NT2/D1 (cell line): Measurements from ENCODE around the gene PGLYRP3.

ENCODE experiments used
- DNase-seq: peaks from one replicate; pipeline ENCODE4 v3.0.0-alpha.2; 2011; ENCODE audit warnings: low read depth, low spot score
- H3K27me3 ChIP-seq: 2 replicates; pipeline ENCODE4 v1.6.0; 2011; ENCODE audit warnings: mild to moderate bottlenecking; ENCODE audit not compliant: insufficient read length, insufficient read depth
- H3K36me3 ChIP-seq: 2 replicates; pipeline ENCODE4 v1.6.1; 2011; ENCODE audit warnings: mild to moderate bottlenecking, low read length, mixed read lengths; ENCODE audit not compliant: insufficient read depth, insufficient read length
- H3K4me1 ChIP-seq: 2 replicates; pipeline ENCODE4 v1.5.1; 2011; ENCODE audit not compliant: insufficient read depth, insufficient read length
- H3K4me3 ChIP-seq: 2 replicates; pipeline ENCODE4 v1.5.1; 2011; ENCODE audit warnings: low read depth; ENCODE audit not compliant: insufficient read length
- H3K9ac ChIP-seq: 2 replicates; pipeline ENCODE4 v1.6.0; 2011; ENCODE audit warnings: low read depth; ENCODE audit not compliant: insufficient read length
- H3K9me3 ChIP-seq: 2 replicates; pipeline ENCODE4 v1.5.1; 2011; ENCODE audit warnings: mild to moderate bottlenecking, low read length; ENCODE audit not compliant: insufficient read depth
- SUZ12 ChIP-seq: IDR thresholded peaks from 2 replicates; pipeline ENCODE4 v1.6.1; 2011; ENCODE audit not compliant: insufficient read length, insufficient read depth; ENCODE audit errors: extremely low read depth
- YY1 ChIP-seq: IDR thresholded peaks from 2 replicates; pipeline ENCODE4 v1.6.1; 2011; ENCODE audit not compliant: insufficient read length, insufficient read depth
- ZNF274 ChIP-seq: IDR thresholded peaks from 2 replicates; pipeline ENCODE4 v1.6.1; 2011; ENCODE audit warnings: mild to moderate bottlenecking, low read depth, low read length

The PGLYRP3 gene

DNA sequence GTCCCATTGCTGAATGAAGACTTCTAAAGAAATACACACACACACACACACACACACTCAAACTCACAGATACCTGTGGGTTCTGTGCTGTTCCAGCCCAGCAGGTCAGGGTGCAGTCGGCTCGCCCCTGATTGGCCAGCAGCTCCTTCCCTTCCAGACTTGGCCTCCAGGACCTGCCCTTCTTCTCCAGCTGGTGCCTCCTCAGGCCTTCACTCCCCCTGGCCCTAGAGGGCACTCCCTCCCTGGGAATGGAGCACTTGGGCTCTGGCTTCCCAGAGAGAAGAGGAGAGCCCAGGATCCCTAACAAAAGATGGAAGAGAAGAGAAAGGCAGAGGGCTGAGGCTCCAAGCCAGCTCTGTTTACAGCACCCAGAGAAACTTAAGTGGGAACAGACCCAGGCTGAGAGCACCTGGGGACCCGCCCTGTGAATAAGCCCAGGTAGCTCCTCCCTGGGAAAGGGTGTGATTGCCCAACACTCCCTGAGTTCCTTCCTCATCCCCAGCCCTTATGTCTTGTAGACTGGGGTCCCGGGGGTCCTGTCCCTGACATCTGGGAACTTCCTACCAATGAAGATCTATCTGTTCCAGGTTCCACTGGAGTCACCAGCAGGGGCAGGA is at the start of gene PGLYRP3:
Gene PGLYRP3 (minus strand): TSS at position 383 of the 617 bp plus-strand sequence. CDS start 2,287 bp downstream, outside the sequence.
- DNase-seq: peak; percentile 35

DNA sequence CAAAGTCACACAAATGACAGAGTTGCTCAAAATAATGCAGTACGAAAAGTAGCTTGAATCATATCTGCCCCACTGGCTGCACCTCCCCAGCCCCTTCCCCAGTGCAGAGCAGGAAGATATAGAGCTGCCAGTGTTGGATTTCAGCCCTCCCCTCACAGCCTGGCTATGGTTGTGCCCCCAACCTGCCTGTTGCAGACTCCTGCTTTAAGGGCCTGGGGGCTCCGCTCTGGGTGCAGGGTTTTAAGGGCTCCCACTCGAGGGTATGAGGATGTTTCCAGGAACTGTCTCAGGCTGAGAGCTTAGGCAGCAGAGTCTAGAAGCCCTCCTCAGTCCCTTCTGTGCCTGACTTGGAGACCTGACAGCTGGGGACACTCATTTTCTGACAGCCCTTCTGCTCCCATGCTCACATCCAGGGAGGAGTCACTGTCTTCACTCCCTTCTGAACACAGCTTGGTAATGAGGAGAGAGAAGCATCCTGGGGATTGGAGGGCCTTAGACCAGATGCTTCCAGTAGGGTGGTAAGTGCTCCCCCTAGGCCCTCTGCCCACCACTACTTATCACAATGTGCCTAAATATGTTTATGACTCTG is 49.5 kb upstream of the PGLYRP3 start:
- Histone ChIP-seq H3K27me3 (no peaks in the 10 kb centered on the region), H3K4me1 (no peaks in the 10 kb centered on the region), H3K9ac (no peak overlapping the region), H3K9me3 (no peaks in the 10 kb centered on the region), H3K4me3 (no peak overlapping the region), H3K36me3 (no peaks in the 10 kb centered on the region)
- DNase-seq: no peak
- TF ChIP-seq SUZ12 (no peak), YY1 (no peak)

More for the DNA sequence above, at the start of gene PGLYRP3:
- no peaks in the 10 kb centered on the region for H3K27me3 ChIP-seq
- TF ChIP-seq ZNF274 (no peak), SUZ12 (no peak), YY1 (no peak)
- no peaks in the 10 kb centered on the region for H3K9me3 ChIP-seq
- H3K4me3 ChIP-seq: no peak within 1 kb of the TSS
- H3K4me1 ChIP-seq: no peaks in the 10 kb centered on the region
- H3K9ac ChIP-seq: no peak within 1 kb of the TSS
- H3K36me3 ChIP-seq: no peaks in the 10 kb centered on the region

DNA sequence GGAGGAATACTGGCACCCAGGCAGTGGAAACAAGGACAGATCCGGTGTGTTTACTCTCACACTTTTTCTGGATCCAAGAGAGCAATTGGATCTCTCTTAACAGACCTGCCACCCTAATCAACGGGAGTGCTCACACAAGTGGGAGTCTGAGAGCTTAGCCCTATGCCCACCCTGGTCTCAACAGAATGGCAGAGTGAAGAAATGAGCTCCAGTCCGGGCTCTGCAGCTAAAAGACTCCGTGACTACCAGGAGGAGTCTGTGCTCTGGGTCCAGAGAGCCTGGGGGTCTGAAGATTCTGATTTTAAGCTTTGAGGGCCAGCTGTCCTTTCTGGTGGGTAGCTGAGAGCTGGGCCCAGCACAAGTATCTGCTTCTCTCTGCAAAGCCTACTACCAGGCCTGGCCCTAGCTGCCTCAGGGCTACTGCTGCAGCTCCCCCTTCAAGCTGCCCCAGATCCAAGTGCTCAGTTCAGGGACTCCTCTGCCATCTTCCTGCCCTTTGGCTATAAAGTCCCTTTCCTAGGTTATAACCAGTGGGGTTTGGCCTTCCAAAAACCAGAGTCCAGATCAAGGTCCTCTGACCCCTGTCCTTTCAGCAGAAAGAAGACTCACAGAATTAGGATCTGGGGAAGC is 48.8 kb upstream of the PGLYRP3 start:
- Histone ChIP-seq H3K9ac (no peak overlapping the region), H3K9me3 (no peaks in the 10 kb centered on the region), H3K4me3 (no peak overlapping the region), H3K27me3 (no peaks in the 10 kb centered on the region), H3K36me3 (no peaks in the 10 kb centered on the region), H3K4me1 (no peaks in the 10 kb centered on the region)
- TF ChIP-seq SUZ12: no peak
- no peak for TF ChIP-seq ZNF274
- TF ChIP-seq YY1: no peak
- DNase-seq: no peak

DNA sequence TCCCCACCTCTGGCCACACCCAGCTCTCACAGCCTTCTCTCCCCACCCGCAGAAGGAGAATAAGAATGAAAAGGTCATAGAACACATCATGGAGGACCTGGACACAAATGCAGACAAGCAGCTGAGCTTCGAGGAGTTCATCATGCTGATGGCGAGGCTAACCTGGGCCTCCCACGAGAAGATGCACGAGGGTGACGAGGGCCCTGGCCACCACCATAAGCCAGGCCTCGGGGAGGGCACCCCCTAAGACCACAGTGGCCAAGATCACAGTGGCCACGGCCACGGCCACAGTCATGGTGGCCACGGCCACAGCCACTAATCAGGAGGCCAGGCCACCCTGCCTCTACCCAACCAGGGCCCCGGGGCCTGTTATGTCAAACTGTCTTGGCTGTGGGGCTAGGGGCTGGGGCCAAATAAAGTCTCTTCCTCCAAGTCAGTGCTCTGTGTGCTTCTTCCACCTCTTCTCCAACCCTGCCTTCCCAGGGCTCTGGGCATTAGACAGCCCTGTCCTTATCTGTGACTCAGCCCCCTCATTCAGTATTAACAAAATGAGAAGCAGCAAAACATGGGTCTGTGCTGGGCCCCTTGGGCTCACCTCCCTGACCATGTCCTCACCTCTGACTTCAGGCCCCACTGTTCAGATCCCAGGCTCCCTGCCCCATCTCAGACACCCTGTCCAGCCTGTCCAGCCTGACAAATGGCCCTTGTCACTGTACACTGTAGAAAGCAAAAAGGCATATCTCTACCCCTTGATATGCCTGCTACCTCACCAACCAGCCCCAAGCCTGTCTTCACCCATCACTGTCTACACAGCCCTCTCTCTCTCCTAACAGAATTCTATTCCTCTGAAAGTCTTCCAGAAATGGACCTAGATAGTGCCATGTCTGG is 48.1 kb upstream of the PGLYRP3 start:
- Histone ChIP-seq H3K9me3 (no peaks in the 10 kb centered on the region), H3K4me3 (no peak overlapping the region), H3K27me3 (no peaks in the 10 kb centered on the region), H3K4me1 (no peaks in the 10 kb centered on the region), H3K36me3 (no peaks in the 10 kb centered on the region), H3K9ac (no peak overlapping the region)
- TF ChIP-seq YY1 (no peak), SUZ12 (no peak), ZNF274 (no peak)
- no peak for DNase-seq

GRCh38 chr1:153360190-153360589 is 47.4 kb upstream of the PGLYRP3 start:
- no peak for DNase-seq
- no peak overlapping the region for H3K4me3 ChIP-seq
- no peaks in the 10 kb centered on the region for H3K4me1 ChIP-seq
- TF ChIP-seq YY1: no peak
- no peak for TF ChIP-seq SUZ12
- no peak for TF ChIP-seq ZNF274
- H3K27me3 ChIP-seq: no peaks in the 10 kb centered on the region
- H3K9ac ChIP-seq: no peak overlapping the region
- no peaks in the 10 kb centered on the region for H3K9me3 ChIP-seq
- H3K36me3 ChIP-seq: no peaks in the 10 kb centered on the region

DNA sequence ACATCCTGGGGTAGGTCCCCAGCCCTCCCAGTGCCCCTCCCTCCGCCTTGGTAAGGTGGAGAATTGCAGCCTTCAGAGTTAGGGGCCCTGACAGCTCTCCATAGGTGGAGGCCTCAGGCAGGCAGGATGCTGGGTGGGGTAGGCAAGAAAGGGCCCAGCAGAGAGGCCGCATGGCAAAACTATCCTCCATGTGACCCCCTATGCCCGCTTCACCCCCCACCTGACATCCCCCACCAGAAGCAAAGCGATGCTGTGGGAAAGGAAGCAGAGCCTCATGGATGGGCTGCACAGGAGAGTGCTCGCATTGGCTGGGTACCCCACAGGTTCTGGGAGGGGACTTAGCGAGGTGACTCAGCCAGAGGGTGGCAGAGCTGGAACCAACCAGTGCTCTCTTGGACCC is 46.5 kb upstream of the PGLYRP3 start:
- TF ChIP-seq ZNF274: no peak
- TF ChIP-seq YY1: no peak
- no peak for TF ChIP-seq SUZ12
- H3K9me3 ChIP-seq: no peaks in the 10 kb centered on the region
- no peak for DNase-seq

DNA sequence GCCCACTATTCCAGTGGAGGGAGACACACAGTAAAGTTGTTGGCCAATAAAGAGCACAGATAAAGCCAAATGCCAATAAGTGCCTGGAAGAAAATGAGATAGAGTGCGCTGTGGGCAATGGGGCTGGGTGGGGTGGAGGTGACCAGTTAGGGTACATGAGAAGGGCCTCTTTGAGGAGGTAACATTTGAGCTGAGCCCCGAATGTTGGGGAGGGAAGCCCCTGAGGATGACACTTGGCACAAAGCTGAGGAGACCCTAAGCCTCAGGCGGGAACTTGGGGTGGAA is 45.9 kb upstream of the PGLYRP3 start:
- no peaks in the 10 kb centered on the region for H3K36me3 ChIP-seq
- no peak overlapping the region for H3K9ac ChIP-seq
- DNase-seq: no peak
- H3K4me3 ChIP-seq: no peak overlapping the region
- H3K4me1 ChIP-seq: peaks cover 2% of the 10 kb centered on the region
- no peaks in the 10 kb centered on the region for H3K9me3 ChIP-seq
- TF ChIP-seq SUZ12 (no peak), ZNF274 (no peak)
- H3K27me3 ChIP-seq: no peaks in the 10 kb centered on the region

More for the DNA sequence above, 46.5 kb upstream of the PGLYRP3 start:
- Histone ChIP-seq H3K4me1 (peaks cover 2% of the 10 kb centered on the region), H3K27me3 (no peaks in the 10 kb centered on the region), H3K9ac (no peak overlapping the region), H3K36me3 (no peaks in the 10 kb centered on the region), H3K4me3 (no peak overlapping the region)
